HL-60/S4 treated with phorbol 12-myristate 13-acetate at 8.2 ng/mL for 4 days and 3 days (cell line): ENCODE data around the gene STOML3.

Experiments used
- in situ Hi-C: fragments of 300-500 bp; cut with MboI; formaldehyde crosslinking; loops from 2 replicates; pipeline ENCODE4 v1.15.0; 2022; ENCODE audit warnings: low sequenced_read_pairs

Gene STOML3

GRCh38 chr13:38993381-38993780 is 2.8 kb upstream of the STOML3 start:
- in situ Hi-C loops = no loop called here

DNA sequence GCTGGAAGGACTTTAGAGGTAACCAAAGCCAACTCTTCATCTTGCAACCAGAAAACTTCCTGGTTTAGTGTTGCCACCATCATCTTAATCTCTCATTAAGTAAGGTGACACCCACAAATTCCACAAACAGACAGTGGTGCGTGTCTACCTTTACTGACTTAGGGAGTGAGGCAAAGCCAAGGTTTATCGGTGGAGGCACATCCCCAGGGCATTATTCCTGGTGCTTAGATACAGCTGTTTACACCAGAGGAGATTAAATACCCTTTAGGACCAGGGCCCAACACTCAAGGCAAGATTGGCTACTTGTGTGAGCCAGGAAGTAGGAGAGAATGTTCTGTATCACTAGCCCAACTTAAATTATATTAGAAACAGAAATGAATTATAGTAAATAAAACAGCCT is 9.5 kb downstream of the STOML3 start:
- in situ Hi-C loops = no loop called here

- in situ Hi-C loops = no loop called here
These were observed 9.9 kb downstream of the STOML3 start for GRCh38 chr13:38980750-38981078.

DNA sequence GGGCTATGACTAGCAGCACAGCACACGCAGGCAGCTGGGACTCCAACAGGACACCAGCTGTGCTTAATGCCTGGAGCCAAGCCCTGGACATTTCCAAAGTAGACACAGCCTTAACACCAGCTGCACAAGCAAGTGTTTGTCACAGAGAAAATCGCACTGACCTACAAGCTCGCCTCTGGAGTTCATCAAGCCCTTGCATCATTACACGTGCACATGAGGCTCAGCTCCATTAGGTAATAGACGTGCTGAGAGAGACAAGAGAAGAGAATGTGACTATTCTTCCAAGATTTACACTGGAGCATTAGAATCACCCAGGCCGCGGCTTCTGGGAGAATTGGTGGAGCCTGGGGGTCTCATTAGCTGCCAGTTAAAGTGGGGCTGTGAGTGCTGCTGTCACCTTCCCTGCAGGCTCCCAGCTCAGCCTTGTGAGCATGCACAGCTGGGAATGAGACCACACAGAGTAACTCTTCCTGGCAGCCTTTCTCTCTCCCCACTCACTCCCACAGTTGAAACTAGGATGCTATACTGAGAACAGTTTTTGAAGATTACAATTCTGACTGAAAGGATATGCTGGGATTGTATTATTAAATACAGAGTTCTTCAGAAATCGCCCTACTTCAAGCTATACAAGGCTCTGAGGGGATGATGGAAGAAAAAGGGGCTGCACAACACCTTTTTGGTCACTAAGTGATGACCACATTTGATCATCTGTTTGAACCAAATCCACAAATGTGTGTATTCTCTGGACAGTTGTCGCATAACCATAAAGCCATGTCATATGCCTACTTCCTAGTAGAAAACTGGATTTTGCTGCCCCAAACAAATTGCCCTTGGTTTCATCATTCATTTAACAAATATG is 10.5 kb downstream of the STOML3 start:
- in situ Hi-C loops = no loop called here

DNA sequence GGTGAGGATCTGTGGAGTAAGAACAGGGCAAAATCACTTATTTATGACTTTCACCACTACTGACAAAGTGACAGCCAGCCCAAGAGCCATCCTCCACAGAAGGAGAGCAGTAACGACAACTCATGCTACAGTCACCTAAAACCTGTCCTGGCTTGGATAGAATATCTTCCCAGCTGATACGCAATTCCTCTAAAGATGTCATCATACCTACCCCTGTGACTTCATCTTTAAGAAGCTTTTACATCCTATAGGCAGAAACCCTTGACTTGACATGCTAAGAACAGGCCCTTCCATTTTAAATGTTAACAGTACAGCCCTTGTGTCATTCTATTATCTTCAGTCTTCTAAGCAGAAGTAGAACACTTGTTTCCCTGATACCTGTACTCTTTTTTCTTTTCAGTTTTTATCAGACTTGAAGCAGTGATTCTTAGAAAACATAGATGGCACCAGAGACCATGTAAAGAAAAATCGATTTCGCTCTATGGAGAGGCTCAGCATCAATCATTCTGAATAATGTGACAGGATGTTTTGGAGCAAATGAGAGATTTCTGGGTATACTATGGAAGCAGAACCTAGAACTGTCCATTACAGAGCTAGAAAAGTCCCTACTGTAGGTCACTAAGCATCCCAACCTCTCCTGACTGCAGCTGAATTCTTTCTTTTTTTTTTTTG is 20.1 kb downstream of the STOML3 start:
- in situ Hi-C loops = no loop called here

DNA sequence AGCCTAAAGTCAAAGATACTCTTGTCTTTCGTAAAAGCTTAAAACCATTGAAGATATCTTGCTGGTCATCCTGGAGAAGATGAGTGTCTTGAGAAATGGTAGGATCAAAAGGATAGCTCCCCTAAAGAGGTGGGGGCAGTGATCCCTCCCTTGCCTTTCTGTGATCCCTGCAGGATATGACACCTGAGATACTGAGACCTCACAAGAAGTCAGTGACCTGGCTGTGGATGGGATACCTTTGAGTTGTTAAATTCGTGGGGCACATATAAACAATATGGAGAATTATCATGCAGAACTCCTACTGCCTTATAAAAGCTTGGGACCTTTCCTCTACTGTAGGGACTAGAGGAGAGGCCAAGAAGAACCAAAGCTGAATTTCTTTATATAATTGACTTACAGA is 21.4 kb downstream of the STOML3 start:
- in situ Hi-C loops = no loop called here

DNA sequence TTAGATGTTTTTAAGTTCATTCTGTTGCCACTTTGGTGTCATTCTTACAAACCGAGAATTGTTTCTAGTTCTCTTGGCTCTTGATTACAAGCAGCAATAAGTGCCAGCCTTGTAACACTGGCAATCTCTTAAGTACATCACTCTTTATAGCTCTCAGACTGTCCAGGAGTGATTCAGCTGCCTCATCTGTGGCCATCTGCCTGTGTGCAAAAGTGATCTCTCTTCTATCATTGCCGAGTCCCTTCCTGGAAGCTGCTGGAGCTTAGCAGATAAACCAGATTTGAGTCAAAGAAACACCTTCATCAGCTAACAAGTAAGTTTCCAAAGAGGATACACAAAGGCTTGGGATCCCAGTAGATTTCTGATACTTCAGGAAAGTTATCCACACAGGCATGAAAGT is 23.2 kb downstream of the STOML3 start:
- in situ Hi-C loops = no loop called here

- in situ Hi-C loops = no loop called here
These were observed 25.4 kb downstream of the STOML3 start for GRCh38 chr13:38965281-38965680.

DNA sequence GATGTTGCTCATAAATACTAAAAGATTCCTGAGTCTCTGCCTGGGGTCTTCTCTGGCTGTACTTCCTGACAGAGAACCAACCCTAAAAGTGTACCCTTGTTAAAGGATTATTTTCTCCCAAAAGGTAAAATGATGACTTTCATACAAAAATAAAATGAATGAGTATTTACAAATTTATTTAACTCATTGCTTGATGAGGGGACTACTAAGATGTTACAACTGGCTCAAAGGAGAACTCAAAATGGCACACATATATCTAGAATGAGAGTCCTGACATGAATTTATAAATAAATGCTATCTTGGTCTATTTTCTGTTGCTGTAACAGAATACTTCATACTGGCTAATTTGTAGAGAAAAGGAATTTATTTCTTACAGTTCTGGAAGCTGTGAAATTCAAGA is 30.5 kb downstream of the STOML3 start:
- in situ Hi-C loops = no loop called here

DNA sequence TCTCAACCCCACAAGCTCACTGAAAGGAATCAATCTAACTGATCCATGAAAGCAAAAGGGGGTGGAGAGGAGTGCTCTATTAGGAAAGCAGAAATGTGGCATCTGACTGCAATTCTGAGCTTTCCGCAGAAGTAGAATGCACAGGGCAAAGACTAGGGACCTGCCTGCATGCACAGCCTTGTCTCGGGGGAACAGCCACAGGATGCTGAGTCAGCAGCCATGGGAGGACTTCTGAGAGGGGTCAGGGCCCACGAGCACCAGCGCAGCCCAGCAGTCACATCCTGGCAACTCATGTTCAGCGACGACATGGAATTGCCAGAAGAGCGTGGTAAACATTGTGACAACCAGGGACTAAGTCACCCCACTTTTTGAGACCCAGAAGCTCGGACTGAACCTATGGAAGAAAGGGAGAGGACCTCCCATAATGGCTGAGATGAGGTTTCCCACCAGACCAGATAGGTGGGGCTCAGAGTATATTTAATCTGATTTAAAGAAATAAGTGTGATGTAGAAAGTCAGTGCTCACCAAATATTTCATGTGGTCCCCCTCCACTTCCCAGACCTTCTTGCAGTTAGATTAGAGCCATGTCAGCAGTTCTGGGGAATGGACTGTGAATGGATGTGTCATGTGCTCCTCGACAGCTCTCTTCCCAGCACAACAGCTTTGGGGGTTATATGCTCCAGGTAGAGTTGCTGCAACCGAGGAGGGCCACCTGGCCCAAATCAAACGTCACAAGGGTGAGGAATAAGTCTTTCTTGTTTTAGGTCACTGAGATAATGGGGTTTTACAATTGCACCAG is 32.6 kb downstream of the STOML3 start:
- in situ Hi-C loops = no loop called here

GRCh38 chr13:38954844-38955243 is 35.8 kb downstream of the STOML3 start:
- in situ Hi-C loops = no loop called here

DNA sequence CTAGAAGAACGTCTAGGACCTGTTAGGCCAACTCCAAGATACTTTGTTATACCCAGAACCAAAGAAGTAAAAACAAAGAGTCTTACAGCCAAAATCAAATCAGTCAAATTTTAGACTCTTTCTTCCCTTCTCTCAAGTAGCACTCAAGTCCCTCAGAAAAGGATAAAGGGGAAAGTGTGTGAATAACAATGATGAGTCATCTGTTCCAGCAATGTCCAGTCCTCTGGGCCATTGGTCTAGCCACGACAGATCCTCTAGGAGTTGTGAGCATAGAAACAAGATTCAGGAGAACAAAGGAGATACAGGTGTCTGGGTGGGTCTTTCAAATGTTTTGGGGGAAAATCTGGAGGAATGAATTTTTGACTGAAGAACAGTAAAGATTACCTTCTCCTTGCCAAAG is 36.3 kb downstream of the STOML3 start:
- in situ Hi-C loops = no loop called here

- in situ Hi-C loops = no loop called here
These were observed 37.8 kb downstream of the STOML3 start for GRCh38 chr13:38952827-38953226.

DNA sequence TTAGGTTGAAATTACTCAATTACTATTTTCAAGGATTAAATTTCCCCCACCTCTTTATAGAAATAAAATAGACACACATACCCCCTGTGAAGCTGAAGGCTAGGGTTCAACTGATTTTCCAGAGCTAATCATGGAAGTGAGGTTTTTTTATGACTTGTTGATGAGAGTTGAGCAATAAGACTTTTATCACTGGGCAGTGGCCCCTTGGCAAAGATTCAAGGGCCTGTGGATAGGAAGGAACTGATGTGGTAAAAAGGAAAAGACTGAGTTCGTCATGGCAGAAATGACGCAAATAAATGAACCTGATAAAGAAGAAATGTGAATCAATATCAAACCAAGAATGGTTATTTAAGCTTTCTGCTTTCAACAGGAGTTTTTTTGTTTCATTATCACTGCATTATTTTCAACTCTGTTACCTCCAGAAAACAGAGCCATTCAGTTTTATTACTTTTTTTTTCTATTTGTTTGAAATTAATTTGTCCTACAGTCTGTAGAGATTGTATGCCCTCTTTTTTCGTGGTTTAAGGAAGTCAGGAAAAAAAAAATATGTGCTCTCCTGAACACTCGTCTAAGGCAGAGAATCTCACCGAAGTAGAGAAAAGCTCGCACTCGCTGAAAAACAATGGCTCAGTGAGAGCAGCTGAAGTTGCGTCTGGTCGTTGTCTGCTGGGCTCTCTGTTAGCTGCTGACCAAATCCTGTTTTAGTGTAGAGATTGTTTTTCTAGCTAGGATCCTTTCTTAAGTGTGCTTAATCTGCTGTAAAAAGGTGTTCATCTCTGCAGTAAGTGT is 38.9 kb downstream of the STOML3 start:
- in situ Hi-C loops = no loop called here

DNA sequence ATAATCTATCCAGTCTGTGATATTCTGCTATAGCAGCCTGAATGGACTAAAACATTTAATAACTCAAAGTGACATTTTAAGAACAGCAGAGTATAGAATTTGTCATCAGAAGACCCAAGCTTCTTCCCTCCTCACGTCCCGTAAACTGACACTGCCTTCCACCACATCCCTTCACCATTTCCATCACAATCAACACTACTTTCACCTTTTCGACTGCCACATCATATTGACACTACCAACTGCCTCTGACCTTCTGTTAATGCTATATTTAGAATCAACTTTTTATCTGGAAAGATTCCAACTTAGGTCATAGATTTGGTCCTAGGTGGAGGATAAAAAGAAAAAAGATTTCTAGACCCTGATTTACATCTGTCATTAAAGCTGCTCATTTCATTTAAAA is 39.6 kb downstream of the STOML3 start:
- in situ Hi-C loops = no loop called here

- in situ Hi-C loops = no loop called here
These were observed 43.6 kb downstream of the STOML3 start for GRCh38 chr13:38947054-38947453.

DNA sequence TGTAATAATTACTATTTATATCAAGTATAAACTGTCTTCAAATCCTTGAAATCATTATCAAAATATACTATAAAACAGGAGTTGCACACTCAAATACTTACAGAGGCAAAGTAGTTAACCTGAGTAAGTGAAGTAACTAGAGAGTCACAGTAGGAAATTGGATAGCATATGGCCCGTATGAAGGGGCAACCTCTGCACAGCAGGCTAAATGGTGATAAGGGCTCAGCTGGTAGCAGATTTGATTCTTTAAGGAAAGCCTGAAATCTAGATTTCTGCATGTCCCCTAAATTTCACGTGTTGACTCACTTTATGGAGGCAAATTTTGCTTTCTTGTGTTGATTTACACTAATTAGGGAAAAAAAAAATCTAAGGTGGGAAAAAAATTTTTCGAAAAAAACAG is 46.4 kb downstream of the STOML3 start:
- in situ Hi-C loops = no loop called here

GRCh38 chr13:38943231-38943630 is 47.4 kb downstream of the STOML3 start:
- in situ Hi-C loops = no loop called here

GRCh38 chr13:38941353-38941945 is 49.2 kb downstream of the STOML3 start:
- in situ Hi-C loops = no loop called here

DNA sequence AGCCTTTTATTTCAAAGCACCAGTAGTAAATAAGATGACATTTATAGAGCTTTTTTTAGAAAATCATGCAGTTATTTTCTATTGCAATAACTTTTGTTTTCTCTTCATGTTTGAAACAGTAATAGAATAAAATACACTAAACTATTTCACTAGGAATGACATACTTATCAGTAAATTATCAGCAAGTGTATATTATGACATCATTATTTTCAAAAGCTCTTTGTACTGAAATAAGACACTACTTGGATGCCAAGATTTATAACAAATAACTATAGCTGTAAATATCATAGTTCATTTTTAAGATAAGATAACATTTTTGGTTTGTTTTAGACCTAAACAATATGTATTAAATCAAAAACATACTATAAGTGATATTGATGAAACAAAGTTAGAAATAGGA is 56.8 kb downstream of the STOML3 start:
- in situ Hi-C loops = no loop called here

DNA sequence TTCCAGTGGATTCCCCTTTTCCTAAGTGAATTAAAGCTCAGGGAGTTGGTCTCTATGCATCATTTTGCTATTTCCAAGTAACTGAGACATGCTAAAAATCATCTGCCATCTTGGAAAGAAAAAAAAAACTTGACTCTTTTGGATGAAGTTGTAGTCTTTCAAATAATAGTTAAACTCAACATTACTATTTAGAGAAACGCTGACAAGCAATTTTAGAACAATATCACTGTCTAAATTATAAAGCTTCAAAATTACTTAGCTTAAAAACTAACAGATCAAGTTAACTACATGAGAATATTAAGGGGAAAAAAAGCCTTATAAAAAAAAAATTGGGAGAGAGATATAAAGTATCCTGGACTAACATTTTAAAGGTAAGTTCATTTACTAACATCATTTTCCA is 68.5 kb downstream of the STOML3 start:
- in situ Hi-C loops = no loop called here
